H9 (cell line): Measurements from ENCODE around the gene CSNK1A1L. TPM values are rescaled to one million over a fixed set of nuclear protein-coding genes. Genes with fewer than 3 reads are reported as not detected.

ENCODE experiments used
- DNase-seq: peaks from one replicate; pipeline ENCODE4 v3.0.0-alpha.2; 2017
- H2AFZ ChIP-seq: one replicate; pipeline ENCODE4 v1.6.1; 2013; ENCODE audit warnings: mild to moderate bottlenecking, low read length, control low read depth, moderate library complexity
- H2AK5ac ChIP-seq: 2 replicates; pipeline ENCODE4 v1.6.1; 2013; ENCODE audit warnings: low read length, control low read depth, mixed read lengths; ENCODE audit not compliant: insufficient read length
- H2BK120ac ChIP-seq: one replicate; pipeline ENCODE4 v1.6.1; 2013; ENCODE audit warnings: low read depth, mild to moderate bottlenecking, low read length, control low read depth, inconsistent platforms; ENCODE audit not compliant: poor library complexity, severe bottlenecking
- H2BK12ac ChIP-seq: 2 replicates; pipeline ENCODE4 v1.6.1; 2013; ENCODE audit warnings: low read length, control low read depth, mixed read lengths, low read depth; ENCODE audit not compliant: insufficient read length
- H2BK15ac ChIP-seq: 2 replicates; pipeline ENCODE4 v1.6.1; 2013; ENCODE audit warnings: low read depth, low read length, control low read depth
- H2BK20ac ChIP-seq: one replicate; pipeline ENCODE4 v1.6.1; 2013; ENCODE audit warnings: low read depth, mild to moderate bottlenecking, low read length, control low read depth, inconsistent platforms; ENCODE audit not compliant: poor library complexity, severe bottlenecking
- H2BK5ac ChIP-seq: 2 replicates; pipeline ENCODE4 v1.6.1; 2013; ENCODE audit warnings: low read length, control low read depth, mixed read lengths; ENCODE audit not compliant: insufficient read length
- H3K14ac ChIP-seq: 2 replicates; pipeline ENCODE4 v1.6.1; 2013; ENCODE audit warnings: low read length, control low read depth; ENCODE audit not compliant: insufficient read depth
- H3K18ac ChIP-seq: 2 replicates; pipeline ENCODE4 v1.6.1; 2013; ENCODE audit warnings: low read depth, mild to moderate bottlenecking, mixed read lengths, low read length, control low read depth; ENCODE audit not compliant: insufficient read length
- H3K23ac ChIP-seq: 2 replicates; pipeline ENCODE4 v1.6.1; 2013; ENCODE audit warnings: low read length, control low read depth, mixed read lengths, low read depth; ENCODE audit not compliant: insufficient read length
- H3K23me2 ChIP-seq: 2 replicates; pipeline ENCODE4 v1.6.1; 2013; ENCODE audit warnings: low read depth, mild to moderate bottlenecking, mixed read lengths, low read length, control low read depth; ENCODE audit not compliant: insufficient read length, poor library complexity, severe bottlenecking
- H3K27ac ChIP-seq: 2 replicates; pipeline ENCODE4 v1.5.1; 2013; ENCODE audit warnings: low read length, control low read depth, mixed read lengths, low read depth; ENCODE audit not compliant: insufficient read length
- H3K27me3 ChIP-seq: 2 replicates; pipeline ENCODE4 v1.6.1; 2013; ENCODE audit warnings: low read length, control low read depth, inconsistent platforms; ENCODE audit not compliant: insufficient read depth
- H3K4ac ChIP-seq: 2 replicates; pipeline ENCODE4 v1.6.1; 2013; ENCODE audit warnings: low read depth, mild to moderate bottlenecking, control low read depth, inconsistent platforms, low read length, moderate library complexity
- H3K4me1 ChIP-seq: 2 replicates; pipeline ENCODE4 v1.6.1; 2013; ENCODE audit warnings: low read length, control low read depth, inconsistent platforms; ENCODE audit not compliant: insufficient read depth
- H3K4me2 ChIP-seq: 2 replicates; pipeline ENCODE4 v1.6.1; 2013; ENCODE audit warnings: low read length, control low read depth, mixed read lengths; ENCODE audit not compliant: insufficient read length, insufficient read depth
- H3K56ac ChIP-seq: 2 replicates; pipeline ENCODE4 v1.6.1; 2013; ENCODE audit warnings: low read depth, mild to moderate bottlenecking, mixed read lengths, low read length, control low read depth; ENCODE audit not compliant: insufficient read length
- H3K79me1 ChIP-seq: 2 replicates; pipeline ENCODE4 v1.6.1; 2013; ENCODE audit warnings: low read depth, mild to moderate bottlenecking, moderate library complexity, low read length, control low read depth, inconsistent platforms; ENCODE audit not compliant: insufficient read depth, poor library complexity, severe bottlenecking
- H3K79me2 ChIP-seq: 2 replicates; pipeline ENCODE4 v1.6.1; 2013; ENCODE audit warnings: low read length, control low read depth, inconsistent platforms; ENCODE audit not compliant: insufficient read depth
- H3K9ac ChIP-seq: 2 replicates; pipeline ENCODE4 v1.6.1; 2013; ENCODE audit warnings: low read length, control low read depth, mixed read lengths; ENCODE audit not compliant: insufficient read length; ENCODE audit errors: extremely low read depth
- H3K9me3 ChIP-seq: one replicate; pipeline ENCODE4 v1.6.1; 2013; ENCODE audit warnings: low read depth, low read length, inconsistent platforms; ENCODE audit not compliant: control insufficient read depth
- H3T11ph ChIP-seq: one replicate; pipeline ENCODE4 v1.6.1; 2013; ENCODE audit warnings: mild to moderate bottlenecking, low read length, control low read depth, inconsistent platforms
- H4K20me1 ChIP-seq: one replicate; pipeline ENCODE4 v1.6.1; 2013; ENCODE audit not compliant: control insufficient read depth, insufficient read length, insufficient read depth
- H4K5ac ChIP-seq: 2 replicates; pipeline ENCODE4 v1.6.1; 2013; ENCODE audit warnings: low read depth, mild to moderate bottlenecking, mixed read lengths, low read length, control low read depth; ENCODE audit not compliant: insufficient read length
- H4K8ac ChIP-seq: replicated peaks from 2 replicates; pipeline ENCODE4 v1.6.1; 2013; ENCODE audit warnings: low read length, control low read depth, mixed read lengths, low read depth; ENCODE audit not compliant: insufficient read length
- H4K91ac ChIP-seq: 2 replicates; pipeline ENCODE4 v1.6.1; 2013; ENCODE audit warnings: low read depth, mild to moderate bottlenecking, moderate library complexity, mixed read lengths, low read length, control low read depth; ENCODE audit not compliant: insufficient read length
- H3K27ac Mint-ChIP-seq, 3 experiments: 2 replicates in 2 of 3; 3 replicates in 1 of 3; pipeline ENCODE4 v1.8.0; 2020 to 2021; ENCODE audit warnings: mixed read lengths in 3 of 3, mild to moderate bottlenecking in 1 of 3, moderate library complexity in 1 of 3
- H3K27me3 Mint-ChIP-seq: 2 replicates; pipeline ENCODE4 v1.8.0; 2021; ENCODE audit warnings: low read depth, mild to moderate bottlenecking, moderate library complexity, mixed read lengths
- H3K36me3 Mint-ChIP-seq, 3 experiments: 2 replicates in 2 of 3; 3 replicates in 1 of 3; pipeline ENCODE4 v1.8.0; 2020 to 2021; ENCODE audit warnings: low read depth in 3 of 3, mixed read lengths in 3 of 3; ENCODE audit not compliant: insufficient read depth in 1 of 3
- H3K4me1 Mint-ChIP-seq, 2 experiments: 2 replicates each; pipeline ENCODE4 v1.8.0; 2020; ENCODE audit warnings: mixed read lengths in 2 of 2
- H3K4me3 Mint-ChIP-seq, 2 experiments: 2 replicates in 1 of 2; 3 replicates in 1 of 2; pipeline ENCODE4 v1.8.0; 2020 to 2021; ENCODE audit warnings: mild to moderate bottlenecking in 2 of 2, mixed read lengths in 2 of 2, moderate library complexity in 1 of 2
- H3K9me3 Mint-ChIP-seq, 2 experiments: 2 replicates in 1 of 2; 3 replicates in 1 of 2; pipeline ENCODE4 v1.8.0; 2020; ENCODE audit warnings: mild to moderate bottlenecking in 2 of 2, mixed read lengths in 2 of 2, moderate library complexity in 1 of 2
- CTCF ChIP-seq: fragments of 200-600 bp; sonication (generic); conservative IDR thresholded peaks from 3 replicates; pipeline ENCODE4 v1.8.0; 2021; ENCODE audit warnings: antibody characterized with exemption, mild to moderate bottlenecking
- WGBS: extraction: QIAGEN DNeasy Blood & Tissue Kit; methylation state at CpG from one replicate; pipeline ENCODE4 v1.1.7; 2013; ENCODE audit warnings: missing lambda C conversion rate, low lambda C conversion rate, mixed read lengths; ENCODE audit not compliant: insufficient read length; ENCODE audit errors: extremely low coverage; 5-methylcytosine and 5-hydroxymethylcytosine counted together
- total RNA-seq: library from RNA; stranded (reverse); gene quantifications from 2 replicates; pipeline ENCODE4 v1.2.1, GENCODE V29; 2021

The CSNK1A1L gene
- total RNA-seq, 1 experiment from 2014 or later = not detected

- Histone ChIP-seq H3K79me1 (no peaks in the 10 kb centered on the region), H3K27ac (no peak overlapping the region), H4K91ac (no peak overlapping the region), H2AFZ (no peak overlapping the region), H3K9me3 (no peaks in the 10 kb centered on the region), H3K4ac (no peak overlapping the region), H3K4me1 (no peaks in the 10 kb centered on the region), H4K8ac (no peak overlapping the region), H3K79me2 (no peaks in the 10 kb centered on the region), H3K23ac (no peak overlapping the region), H2BK5ac (no peak overlapping the region), H3K14ac (no peak overlapping the region), H2BK20ac (no peak overlapping the region), H4K5ac (no peak overlapping the region), H2BK120ac (no peak overlapping the region), H2AK5ac (no peak overlapping the region), H3K56ac (no peak overlapping the region), H3K4me2 (no peak overlapping the region), H3K23me2 (no peaks in the 10 kb centered on the region), H3K18ac (no peak overlapping the region), H2BK12ac (no peak overlapping the region), H3T11ph (no peak overlapping the region), H4K20me1 (no peaks in the 10 kb centered on the region), H2BK15ac (no peak overlapping the region), H3K27me3 (no peaks in the 10 kb centered on the region), H3K9ac (no peak overlapping the region)
- H3K9me3 Mint-ChIP-seq = no peaks in the 10 kb centered on the region
- no peaks in the 10 kb centered on the region for H3K36me3 Mint-ChIP-seq
- H3K4me3 Mint-ChIP-seq = no peak overlapping the region
- WGBS = no CpG with 5 or more reads among the region's 2 CpGs
- peaks cover 0 to 7% of the 10 kb centered on the region in 2 experiments; a peak in 1 of 4 replicates for H3K4me1 Mint-ChIP-seq
- H3K27me3 Mint-ChIP-seq = no peaks in the 10 kb centered on the region
- TF ChIP-seq CTCF = no peak
- no peak overlapping the region for H3K27ac Mint-ChIP-seq
- no peak for DNase-seq
These were observed 19.9 kb downstream of the CSNK1A1L start for GRCh38 chr13:37085606-37086005.
